ENCODE measurements around the gene SMG6.
"Not testable (repeated sequence)": the region's sequence is repeated elsewhere in the genome, so short reads cannot be mapped to it uniquely, and the experiment has no call there.

The SMG6 gene

DNA sequence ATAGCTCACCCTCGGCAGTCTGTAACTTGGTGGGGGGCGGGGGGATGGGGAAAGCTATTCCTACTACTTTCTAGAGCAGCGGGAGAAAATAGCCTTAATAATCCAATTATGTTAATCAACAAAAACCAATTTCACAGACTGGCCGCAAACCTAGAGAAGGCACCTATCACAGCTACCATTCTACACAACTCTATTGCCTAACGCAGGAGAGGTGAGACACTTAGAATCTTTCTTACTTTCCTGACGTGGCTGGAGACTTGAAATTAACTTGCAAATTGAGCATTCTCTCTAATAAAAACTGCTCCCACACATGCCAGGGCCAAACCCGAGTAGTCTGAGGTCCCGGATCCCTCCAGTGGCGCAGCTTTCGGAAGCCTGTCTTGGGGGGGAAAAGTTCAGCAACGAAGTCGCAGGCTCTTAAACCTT, 794 bp downstream of the SMG6 start:
- no peak for DNase-seq

DNA sequence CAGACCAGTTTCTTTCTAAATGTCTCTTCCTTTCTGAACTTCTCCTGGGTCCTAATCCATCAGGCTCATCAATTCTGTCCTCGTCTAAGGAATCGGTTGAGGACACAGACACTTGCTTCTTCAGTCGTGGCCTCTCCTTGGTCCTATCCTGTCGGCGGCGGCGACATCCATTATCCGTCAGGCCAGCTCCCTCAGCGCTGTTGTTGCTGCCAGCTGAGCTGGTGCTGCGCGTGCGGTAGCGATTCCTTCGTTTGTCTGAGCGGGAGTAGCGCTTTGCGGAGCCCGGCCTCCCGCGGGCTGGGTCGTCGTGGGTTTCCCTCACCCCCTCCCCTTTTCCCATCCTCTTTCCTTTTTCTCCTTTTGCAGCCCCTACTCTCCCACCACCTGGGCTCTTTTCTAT, 3.8 kb downstream of the SMG6 start:
- no peak for DNase-seq

DNA sequence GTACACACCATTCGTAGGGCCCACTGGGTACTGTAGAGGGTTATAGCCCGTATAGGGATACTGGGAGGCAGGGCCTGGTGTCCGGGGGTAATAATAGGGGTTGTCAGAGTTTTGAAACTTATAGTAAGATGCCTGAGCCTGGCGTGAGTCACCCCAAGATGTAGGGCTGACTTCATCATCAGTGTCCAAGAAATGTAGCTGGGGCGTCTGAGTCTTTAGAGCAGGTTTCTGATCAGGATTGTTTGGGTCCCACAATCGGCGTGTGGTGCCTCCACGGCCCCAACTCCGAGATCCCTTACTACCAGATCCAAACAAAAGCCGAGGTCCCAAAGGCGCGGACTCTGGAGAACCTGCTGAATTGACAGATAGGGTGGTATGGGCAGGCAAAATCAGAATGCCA, 4.4 kb downstream of the SMG6 start:
- no peak for DNase-seq

DNA sequence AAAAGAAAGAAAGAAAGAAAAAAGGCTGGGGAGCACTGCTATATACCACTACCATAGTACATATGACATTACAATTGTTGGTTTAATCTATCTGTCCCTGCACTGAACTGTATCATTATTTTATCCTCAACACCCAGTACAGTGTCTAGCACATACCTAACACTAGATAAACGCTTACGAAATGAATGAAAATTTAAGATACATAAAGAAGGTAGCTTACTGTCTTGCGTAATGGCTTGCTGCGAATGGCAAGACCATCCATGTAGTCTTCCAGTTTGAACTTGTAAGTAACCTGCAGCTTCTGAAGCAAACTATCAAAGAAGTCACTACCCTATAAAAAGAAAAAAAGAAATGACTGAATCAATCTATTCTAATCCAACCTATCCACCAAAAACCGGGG, 6.6 kb downstream of the SMG6 start:
- DNase-seq, result no peak

DNA sequence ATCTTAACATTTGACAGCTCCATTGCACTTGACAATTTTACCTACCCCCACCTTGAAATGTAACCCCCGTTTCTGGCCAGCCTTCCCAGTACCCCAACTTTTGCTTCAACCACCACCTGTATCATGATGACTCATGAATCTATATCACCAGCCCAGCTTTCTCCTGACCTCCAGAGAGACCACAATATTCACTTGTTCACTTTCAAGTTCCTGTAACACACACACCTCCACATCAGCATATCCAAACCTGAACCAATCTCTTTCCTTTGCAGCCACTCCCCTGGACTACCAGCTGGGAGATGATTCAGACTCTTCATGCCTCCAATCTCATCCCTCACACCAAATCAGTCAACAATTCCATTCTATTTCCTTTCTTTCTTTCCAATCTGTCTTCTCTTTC, 8.0 kb downstream of the SMG6 start:
- no peak for DNase-seq

DNA sequence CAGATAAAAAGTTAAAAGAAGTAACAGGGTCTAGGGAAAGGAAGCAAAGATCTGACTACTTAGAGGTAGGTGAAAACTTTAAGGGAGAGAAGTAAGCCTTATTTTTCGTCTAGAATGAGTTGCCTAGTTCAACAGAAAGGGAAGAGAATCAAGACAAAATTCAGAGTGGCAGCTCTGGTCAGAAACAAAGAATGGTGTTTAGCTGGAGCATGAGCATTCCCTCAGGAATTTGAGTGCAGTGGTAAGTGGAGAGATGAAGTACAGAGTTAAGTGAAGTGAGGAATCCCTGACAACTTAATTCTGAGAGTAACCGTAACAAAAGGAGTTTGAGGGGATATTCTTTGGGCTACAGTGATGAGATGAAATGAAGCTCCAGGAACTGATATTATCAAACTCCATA, 11.5 kb downstream of the SMG6 start:
- no peak for DNase-seq

DNA sequence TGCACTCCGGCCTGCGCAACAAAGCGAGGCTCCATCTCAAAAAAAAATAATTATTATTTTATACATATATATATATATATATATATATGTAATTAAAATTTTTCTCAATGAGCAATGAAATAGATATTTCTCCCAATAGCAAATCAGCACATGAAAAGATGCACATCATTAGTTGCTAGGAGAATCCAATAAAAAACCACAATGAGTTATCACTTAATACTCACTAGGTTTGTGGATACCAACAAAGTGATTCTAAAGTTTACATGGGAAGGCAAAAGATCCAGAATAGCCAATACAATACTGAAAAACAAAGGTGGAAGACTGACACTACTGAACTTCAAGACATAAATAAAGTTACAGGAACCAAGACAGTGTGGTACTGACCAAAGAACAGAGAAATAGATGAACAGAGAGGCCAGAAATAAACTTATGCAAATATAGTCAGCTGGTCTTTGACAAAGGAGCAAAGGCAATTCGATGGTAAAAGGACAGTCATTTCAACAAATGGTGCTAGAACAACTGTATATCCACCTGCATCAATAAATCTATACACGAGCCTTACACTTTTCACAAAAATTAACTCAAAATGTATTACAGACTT, 13.6 kb downstream of the SMG6 start:
- no peak for DNase-seq

DNA sequence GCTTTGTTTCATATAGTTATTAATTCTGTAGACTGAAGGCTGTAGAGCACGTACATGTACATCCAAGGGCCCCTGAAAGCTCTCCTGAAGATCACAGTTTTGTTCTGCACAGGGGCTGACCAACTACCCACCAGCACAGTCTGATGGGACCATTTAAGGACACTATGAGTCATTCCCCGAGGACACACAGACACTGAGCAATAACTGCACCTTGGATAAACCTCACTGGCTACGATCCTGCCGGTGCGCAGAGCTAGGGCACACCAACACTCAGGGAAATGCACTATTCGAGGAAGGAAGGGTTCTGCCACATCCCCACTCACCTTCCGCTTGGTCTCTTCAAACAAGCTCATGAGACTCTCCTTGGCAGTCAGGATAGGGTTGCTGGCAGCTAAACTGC, 20.3 kb downstream of the SMG6 start:
- no peak for DNase-seq

DNA sequence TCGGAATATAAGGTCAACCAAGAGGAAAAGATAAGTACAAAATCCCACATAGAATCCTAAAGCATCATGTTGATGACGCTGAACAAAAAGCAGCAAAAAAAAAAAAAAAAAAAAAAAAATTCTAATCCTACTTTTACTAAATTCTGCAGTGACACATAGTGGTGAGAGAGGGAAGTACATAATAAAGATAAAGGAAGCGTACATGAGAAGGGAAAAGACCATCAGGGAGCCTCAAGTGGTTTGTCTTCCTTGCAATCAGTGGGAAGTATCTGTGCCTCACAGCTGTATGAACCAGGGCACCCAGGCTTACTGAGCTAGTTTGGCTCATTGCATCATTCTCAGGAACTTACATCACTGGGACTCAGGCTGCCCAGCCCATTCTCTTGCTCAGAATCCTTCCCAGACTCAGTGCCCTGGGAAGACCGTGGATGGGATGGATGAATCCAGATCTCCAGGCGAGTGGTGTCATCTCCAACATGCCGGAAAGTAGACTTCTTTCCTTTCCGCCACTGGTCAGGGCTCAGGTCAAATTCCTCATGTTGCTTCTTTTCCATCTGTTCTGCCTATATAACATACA, 21.2 kb downstream of the SMG6 start:
- peak; percentile 15 for DNase-seq

DNA sequence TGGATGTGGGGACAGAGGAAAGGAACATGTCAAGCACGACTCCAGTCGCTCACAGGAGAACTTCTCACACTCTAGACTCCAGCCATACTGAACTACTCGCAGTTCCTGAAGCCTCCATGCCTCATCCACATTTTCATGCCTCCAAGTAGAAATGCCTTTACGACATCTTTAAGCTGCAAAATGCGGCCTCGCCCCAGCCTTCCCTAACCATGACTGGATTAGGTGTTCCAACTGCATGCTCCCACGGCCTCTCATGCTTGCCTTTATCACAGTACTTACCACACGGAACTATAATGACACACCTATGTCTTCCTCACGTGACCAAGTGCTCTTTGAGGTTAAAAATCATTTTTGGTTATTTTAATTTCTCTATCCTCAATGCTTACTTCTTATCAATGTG, 23.9 kb downstream of the SMG6 start:
- no peak for DNase-seq

DNA sequence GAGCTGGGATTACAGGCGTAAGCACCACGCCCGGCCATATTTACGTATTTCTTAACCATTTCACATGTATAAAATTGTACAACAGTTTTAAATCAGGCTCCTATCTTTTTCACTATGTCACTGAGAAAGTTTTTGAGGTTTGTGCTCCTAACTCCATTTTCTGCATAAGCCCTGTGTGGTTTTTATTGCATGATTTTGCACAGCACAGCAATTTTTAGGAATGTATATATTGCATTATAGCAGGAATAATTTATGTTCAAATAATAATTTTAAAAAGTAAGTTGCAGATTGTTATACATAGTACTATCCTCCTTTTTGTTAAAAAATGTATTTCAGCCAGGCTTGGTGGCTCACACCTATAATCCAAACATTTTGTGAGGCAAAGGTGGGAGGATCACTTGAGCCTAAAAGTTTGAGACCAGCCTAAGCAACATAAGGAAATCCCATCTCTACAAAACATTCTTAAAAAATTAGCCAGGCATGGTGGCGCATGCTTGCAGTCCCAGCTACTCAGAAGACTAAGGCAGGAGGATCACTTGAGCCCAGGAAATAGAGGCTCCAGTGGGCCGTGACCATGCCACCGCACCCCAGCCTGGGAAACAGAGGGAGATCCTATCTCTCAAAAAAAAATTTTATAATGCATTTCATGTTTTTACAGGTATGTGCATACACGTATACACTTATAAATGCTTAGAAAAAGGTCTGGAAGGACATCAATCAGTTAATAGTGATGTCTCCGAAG, 26.0 kb downstream of the SMG6 start:
- no peak for DNase-seq

DNA sequence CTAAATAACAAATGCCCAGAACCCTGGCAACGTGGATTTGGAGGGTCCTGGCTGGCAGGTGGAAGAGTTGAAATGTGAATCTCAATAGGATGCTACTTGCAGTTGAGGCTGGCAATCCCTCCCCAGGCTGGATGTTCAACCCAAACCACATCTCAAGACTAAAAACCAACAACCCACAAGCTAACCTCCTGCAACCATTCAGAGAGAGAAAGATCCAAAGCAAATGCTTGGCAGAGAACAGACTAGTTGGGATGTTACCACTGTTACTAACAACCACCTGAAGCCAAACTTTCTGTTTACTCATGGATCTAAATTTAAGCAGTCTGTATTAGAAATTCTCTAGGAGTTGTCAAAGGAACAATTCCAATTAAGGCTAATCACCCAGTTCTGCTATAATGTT, 27.9 kb downstream of the SMG6 start:
- DNase-seq, result no peak

DNA sequence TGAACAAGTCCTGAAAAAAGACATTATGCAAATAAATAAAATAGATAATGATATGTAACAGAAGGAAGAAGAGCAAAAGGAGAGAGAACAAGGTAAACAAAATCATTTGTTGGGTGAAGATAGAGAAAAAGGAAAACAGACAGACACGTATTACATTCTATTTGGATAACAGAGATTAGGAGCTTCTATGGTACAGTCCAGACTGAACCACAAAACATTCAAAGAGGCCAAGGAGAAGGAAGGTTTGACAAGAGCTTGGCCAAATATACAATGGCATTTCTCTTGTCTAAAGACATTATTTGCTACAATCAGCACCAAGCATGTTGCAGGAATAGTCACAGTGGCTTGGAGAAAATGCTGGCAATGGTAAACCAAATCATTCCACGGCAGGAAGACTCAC, 29.2 kb downstream of the SMG6 start:
- no peak for DNase-seq

DNA sequence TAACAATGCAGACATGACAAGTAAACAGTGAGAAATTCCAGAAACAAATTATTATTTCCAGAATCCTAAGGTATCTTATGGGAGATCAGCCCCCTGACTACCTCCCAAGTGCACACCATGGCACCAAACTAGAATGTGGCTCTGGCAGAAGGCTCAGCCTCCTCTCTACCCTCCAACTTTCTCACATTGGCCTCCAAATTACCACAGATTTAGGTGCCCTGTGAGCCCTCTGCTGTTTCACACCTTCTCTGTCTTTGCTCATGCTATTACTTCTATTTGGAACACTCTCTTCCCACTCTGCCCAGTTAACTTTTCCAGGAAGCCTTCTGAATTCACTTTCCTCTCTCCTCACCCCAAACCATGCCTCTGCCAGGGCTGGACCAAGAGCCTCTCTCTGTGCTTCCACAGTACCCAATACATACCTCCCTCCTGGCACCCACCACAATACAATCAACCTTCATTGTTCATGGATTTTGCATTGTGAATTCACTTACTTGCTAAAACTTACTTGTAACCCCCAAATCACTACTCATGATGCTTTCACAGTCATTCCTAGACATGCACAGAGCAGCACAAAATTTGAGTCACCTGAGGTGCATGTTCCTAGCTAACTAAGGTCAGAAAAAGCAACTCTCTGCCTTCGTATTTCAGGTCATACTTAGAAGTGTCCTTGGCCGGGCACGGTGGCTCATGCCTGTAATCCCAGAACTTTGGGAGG, 31.4 kb downstream of the SMG6 start:
- DNase-seq, result no peak

DNA sequence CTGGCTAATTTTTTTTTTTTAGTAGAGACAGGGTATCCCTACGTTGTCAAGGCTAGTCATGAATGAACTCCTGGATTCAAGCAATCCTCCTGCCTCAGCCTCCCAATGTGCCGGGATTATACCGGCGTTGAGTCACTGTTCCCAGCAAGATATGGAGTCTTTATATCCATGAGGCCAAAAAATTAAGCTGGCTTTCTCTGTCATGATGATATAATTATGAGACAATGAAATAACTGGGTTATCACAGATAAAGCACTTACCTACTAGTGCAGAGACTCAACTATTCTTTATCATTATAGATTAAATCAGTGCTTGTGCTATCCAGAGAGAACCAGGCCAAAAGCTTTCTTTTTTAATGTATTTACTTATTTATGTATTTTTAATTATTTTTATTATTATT, 36.2 kb downstream of the SMG6 start:
- DNase-seq, result no peak

DNA sequence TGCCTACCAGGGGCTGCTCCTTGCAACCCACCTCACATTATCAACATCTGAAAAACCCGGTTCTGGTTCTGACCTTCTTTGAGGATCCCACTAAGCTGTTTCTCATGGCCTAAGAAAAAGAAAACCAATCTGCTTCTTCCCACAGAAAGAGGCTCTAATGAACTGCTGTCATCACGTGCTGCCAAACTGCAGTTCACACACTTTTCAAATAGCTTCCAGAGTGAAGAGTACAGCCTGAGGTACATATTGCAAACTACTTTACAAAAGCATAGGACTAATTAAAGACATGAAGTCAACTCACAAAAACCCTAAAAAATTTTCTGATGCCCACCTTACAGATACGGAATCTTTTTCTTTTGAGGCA, 36.7 kb downstream of the SMG6 start:
- DNase-seq, result no peak

DNA sequence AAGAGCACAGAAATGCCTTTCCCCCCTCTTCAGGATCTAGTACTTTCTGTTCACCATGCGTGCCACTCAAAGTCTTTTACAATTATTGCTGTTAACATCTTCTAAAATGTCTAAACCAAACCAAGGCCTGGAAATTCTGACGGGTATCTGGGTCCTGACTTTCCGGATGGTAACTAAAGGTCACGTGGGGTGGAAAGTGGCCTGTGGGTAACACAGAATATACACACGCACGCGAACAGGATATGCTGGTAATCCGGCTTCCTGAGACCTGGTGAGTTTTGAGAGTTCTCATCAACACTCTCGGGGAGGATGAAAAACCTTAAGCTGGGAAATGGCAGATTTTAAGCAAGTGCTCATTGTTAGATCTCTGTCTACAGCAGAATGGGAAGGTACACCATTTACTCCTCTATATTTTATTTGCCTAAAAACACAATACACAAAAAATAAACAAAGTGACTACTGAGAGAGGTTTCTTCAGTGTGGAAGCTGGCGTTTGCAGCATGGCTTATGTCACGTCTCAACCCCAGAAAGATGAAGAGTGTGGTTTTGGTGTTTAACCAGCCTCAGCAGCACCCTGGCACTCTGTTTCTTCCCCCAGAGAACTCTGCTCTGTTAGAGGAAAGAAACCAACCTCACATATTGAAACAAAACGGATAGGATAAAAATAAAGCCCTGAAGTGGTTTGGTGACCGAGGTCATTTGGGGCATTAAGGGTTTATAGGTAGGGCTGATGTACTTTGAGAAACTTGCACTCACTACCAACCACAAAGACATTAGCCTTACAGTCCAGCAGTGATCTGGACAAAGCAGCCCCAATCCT, 37.3 kb downstream of the SMG6 start:
- DNase-seq, result no peak

DNA sequence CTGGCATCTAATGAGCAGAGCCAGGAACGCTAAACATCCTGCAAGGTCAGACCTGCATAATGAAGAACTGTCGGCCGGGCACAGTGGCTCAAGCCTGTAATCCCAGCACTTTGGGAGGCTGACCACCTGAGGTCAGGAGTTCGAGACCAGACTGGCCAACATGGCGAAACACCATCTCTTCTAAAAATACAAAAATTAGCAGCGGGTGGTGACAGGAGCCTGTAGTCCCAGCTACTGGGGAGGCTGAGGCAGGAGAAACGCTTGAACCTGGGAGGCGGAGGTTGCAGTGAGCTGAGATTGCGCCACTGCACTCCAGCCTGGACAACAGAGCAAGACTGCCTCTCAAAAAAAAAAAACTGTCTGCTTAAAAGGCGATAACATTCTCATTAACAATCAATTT, 38.4 kb downstream of the SMG6 start:
- DNase-seq, result not testable (repeated sequence)

DNA sequence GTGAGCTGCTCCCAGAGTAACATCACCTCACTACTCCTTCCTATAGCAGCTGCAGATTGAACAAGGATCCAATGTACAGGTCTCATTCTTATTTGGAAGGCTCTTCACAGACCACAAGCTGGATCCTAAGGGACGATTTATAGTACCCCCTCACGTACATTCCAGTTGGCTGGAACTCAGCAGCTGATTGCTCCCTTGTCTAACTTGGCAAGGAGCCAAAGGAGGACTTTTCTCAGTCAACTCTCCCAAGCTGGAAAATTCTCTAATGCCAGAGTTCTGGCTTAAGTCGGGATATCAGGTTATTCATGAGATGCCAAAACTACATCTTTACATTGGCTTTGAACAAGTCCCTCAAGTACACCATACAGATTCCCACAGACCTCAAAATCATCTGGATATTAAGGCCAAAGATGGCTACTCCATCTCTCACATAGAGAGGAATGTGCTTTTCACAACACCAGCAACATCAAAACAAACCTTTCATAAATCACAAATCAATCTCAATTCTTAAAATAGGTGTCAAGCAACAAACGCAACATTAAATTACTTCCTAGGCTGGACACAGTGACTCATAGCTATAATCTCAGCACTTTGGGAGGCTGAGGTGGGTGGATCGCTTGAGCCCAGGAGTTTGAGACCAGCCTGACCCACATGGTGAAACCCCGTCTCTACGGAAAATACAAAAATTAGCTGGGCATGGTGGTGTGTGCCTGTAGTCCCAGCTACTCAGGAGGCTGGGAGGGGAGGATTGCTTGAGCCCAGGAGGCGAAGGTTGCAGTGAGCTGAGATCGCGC, 39.3 kb downstream of the SMG6 start:
- no peak for DNase-seq

DNA sequence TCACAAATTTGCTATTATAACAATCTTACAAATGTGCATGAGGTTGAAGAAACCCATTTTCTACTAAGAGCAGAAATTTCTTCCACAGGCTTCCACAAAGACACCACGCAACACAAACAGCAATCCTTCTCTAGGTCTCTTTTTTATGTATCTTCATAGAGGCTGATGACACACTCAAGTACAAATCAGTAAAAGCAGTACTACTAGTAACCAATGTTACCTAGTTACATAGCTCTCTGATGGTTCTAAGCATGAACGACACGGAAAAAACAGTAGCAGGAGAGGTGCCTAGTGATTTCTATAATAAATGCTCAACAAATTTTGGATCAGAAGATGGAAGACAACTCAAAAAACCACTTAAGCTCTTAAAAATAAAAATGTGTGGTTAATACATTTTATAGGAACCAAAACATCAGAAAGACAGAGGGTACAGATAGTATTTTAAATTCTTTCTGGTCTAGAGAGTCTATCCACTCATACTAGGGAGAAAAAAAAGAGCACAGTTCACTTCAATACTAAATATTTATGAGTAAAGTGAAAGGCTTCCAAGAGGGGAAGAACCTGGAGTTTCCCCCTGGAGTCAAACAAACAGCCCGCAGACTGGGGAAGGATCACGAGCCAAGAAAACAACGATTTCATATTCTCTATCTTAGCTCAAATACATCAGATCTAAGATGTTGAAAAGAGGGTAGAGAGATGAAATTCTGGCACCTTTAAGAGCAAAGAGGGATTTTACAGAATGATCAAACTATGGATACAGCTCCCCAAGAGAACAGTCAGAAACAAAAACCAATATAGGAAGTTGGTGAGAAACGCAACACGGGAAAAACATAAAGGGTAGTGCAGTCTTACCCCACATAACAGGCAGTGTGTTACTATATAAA, 40.2 kb downstream of the SMG6 start:
- no peak for DNase-seq

DNA sequence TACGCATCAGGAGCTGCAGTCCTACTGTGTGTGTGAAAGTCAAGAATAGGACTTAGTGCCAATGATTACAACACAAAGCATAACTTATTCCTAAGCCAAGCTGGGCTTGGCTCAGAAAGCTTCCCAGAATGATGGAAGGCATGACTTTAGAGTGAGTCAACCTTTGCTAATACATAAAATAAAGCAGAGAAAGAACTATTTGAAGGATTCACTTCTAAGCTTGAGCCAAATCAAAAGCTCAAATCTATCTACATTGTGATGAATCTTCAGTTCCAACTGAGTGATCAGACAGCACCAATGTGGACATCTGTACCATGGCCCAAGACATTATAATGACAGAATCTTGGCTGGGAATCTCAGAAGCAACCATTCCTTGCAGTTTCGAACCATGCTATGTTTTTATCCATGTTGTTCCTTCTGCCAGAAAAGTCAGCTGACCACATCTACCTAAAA, 41.4 kb downstream of the SMG6 start:
- no peak for DNase-seq
